ENCODE measurements around the gene TRPV5.
A peak's percentile ranks its signal among the peaks of the same experiment; 100 is the strongest.

Gene TRPV5

DNA sequence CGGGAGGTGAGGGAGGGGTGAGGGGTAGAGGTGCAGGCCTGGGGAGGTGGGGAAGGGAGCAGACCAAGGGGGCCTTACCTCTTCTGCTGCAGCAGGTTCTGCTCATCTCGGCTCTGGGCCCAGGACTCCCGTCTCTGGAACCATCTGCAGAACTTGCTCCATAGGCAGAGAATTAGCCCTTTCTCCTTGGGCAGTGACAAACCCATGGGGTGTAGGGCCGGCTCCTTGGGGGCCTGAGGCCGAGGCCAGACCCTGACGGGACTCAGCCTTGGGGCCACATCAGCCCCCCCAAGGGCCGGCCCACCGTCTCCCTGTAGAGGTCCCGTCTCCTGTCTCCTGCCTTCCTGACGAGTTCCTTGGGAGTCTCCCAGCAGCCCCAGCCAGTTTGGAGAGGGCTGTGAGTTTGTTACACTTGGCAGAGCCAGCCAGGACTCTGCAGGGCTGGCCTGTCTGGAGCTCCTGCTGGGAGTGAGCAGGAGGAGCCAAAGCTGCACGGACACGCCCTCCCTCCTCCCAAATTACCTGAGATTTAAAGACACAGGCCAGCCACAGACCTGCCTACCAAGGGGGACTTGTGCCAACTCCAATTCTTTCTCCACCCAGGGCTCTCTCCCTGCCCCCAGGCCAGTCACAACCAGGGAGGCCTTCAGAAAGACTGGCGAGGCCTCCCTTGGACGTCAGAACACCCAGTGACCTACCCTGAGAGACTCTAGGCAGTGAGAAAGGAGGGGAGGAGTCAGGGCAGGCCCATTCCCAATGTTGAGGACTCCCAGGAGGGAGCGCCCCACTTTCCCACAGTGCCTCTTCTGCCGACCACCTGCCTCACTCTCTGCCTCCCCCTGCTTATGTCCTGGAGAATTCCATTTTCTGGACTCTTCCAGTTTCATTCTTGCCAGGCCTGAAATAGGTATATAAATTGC lies 48.0 kb downstream of the TRPV5 start, which contains the start of gene TRPV6:
TRPV6 (minus strand) TSS at position 435 of the 920 bp plus-strand sequence.
- peak; percentile 85 for DNase-seq (ENCODE audit: low spot score)

DNA sequence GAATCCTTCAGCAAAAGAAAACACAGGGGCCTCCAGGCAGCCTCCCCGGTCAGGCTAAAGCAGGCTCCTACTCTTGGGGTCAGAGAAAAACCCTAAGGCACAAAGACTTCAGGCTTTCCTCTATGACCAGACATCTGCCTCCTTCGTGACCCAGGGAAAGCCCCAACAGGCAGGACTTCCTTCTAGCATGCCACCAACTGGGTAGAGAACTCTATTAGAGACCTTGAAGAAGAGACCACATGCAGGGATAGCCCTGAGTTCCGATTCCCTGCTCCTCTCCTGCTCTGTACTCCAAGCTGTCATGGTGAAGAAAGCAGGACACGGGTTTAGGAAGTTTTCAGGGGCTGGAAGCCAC lies 49.3 kb downstream of the TRPV5 start:
- DNase-seq (ENCODE audit: low spot score): no peak

- no peak for DNase-seq (ENCODE audit: low spot score)
Observed at GRCh38 chr7:142883571-142884285, 49.8 kb downstream of the TRPV5 start.

GRCh38 chr7:142883145-142883544 lies 50.4 kb downstream of the TRPV5 start:
- no peak for DNase-seq (ENCODE audit: low spot score)

- DNase-seq (ENCODE audit: low spot score): no peak
Observed at GRCh38 chr7:142882338-142882678, 51.2 kb downstream of the TRPV5 start.

DNA sequence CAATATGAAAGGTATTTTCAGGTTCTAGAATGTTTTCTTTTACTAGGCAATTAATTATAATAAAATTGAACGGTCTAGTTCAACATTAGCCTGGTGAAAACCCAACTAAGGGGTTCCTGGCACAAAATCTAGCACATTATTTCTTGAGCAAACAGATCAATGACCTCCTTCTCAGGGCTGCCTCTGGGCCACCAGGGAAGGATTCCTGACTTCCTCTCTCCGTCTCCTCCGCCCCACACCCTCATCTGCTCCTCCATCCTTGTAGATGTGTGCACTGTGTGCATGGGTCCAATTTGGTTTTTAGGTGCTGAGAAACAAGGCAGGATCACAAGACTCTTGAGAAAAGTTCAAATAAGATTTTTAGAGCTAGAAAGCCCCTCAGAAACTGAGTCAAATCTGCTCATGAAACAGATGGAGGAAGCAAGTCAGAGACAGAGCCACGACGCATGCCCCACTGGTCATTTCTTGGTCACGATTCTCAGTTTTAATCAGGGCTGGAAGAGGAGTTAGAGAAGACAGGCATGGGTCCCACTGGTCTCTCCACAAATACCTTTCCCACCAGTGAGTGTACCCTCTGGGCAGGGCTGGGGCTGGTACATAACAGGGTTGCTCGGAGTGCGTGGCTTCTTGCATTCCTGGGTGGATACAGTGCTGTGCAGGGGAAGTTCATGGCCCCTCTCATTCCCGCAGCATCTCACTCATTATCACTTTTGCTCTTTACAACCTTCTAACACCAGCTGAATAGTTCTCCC lies 51.8 kb downstream of the TRPV5 start:
- no peak for DNase-seq (ENCODE audit: low spot score)

- DNase-seq (ENCODE audit: low spot score): peak; percentile 85
Observed at GRCh38 chr7:142880876-142881505, 52.6 kb downstream of the TRPV5 start.

DNA sequence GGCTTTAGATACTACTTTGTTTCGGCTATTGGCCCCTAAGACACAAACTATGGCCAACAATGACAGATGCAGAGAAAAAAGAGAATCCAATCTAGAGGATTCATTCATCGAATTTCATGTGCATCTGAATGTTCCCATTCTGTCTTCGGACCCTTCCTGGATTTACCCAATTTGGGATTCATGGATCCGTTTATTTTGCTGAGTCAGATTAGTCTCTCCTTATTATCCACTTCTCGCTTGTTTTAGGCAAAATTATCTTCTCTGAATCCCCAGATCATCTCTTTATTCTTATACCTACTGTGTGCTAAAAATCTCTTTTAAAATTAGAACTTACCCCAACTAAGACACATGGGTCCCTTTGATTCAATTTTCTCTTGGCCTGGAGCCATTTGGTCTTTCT lies 54.5 kb downstream of the TRPV5 start:
- no peak for DNase-seq (ENCODE audit: low spot score)

DNA sequence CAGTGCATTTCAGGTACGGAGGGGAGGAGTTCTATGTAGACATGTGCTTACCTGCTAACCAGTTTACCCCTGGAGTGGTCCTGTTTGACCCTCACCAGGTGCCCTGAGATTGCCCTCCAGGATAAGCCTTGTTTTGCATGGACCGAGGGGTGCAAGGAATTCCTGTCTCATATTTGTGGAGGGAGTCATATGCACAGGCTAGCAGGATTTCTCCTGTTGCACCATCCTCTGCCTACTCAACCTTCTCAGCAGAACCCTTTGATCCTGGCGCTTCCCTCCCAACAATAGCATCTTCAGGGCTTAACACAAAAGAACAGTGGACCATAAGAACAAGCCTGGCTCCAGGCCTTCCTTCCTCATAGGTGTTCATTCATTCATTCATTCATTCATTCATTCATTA lies 55.2 kb downstream of the TRPV5 start:
- DNase-seq (ENCODE audit: low spot score): no peak

DNA sequence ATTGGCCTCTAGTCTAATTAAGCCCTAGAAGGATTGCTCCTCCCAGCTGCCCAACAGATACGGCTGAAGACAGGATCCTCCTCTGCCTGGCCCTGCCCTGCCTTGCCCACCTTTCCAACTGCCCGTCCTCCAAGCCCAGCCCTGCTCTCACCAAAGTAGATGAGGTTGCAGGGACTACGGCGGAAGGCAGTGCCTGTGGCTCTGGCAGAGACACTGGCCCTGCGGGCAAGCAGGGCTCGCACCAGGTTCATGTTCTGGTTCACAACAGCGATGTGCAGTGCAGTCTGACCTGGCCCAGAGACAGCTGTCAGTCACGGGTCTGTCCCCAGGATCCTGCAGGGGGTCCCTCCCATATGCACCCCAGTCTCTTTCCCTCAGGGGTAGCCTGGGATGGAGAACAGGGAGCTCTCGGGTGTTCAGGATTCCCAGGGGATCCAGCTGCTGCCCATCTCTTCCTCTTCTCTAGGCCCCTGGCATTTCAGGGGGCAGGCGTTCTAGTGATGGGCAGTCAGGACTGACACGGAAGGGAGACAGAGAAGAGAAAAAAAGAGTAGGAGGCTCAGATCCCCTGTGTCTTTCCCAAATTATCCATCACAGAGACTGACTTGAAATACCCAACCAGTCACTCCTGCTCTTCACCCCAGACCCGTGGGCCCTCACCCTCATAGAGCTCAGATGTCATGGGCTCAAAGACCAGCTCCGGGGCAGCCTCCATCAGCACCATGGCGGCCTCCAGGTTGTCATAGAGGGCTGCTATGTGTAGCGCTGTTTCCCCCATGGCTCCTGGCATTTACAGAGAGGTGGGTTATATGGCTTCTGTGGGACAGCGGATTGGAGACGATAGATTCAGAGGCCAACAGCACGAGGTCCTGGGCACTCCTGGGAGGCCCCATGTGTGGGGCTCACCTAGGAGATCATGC lies 56.3 kb downstream of the TRPV5 start:
- no peak for DNase-seq (ENCODE audit: low spot score)

DNA sequence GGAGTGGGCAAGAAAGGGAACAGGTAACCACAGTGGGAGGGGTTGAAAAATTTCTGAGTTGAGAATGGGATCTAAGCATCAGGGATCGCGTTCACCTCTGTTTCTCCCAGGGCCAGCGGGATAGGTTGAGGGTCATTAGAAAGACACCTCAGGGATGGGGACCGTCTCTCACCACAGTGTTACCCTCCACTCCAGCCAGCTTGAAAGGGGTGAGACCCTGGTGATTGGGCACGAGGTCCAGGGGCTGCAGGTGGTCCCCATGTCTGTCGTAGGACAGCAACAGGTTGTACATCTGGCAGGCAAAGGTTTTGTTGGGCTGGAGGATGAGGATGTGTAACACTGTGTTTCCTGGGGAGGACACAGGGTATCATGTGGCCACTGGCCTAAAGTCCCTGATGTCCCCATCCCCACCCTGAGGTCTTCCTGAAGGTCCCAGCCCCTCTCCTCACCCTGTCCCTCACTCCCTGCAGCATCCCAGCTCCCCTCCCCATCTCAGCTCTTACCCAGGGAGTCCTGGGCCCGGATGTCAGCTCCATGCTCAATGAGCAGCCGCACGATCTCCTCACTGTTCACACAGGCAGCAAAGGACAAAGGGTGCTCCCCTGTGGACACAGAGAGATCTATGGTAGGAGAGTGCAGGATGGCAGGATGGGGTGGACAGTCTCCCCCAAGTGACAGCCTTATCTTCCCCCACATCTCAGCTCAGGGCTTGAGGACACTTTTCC lies 57.1 kb downstream of the TRPV5 start:
- DNase-seq (ENCODE audit: low spot score): no peak

GRCh38 chr7:142875456-142875855 lies 58.1 kb downstream of the TRPV5 start:
- no peak for DNase-seq (ENCODE audit: low spot score)

DNA sequence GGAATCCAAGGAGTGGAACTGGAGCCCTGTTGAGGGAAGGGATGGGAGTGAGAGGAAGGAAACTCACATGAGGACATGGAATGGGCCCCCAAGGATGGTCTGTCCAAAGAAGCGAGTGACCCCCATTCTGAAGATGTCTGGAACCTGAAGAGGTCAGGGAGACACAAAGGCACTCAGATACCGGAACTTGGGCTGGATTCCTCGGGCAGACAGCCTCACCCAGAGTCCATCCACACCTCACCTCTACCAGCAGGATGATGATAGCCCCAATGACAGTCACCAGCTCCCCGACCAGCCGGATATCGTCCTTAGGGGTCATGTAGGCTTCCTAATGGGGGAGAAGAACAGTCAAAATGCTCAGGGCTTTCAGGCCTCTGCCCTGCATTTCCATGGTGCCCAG lies 58.7 kb downstream of the TRPV5 start:
- DNase-seq (ENCODE audit: low spot score): no peak

DNA sequence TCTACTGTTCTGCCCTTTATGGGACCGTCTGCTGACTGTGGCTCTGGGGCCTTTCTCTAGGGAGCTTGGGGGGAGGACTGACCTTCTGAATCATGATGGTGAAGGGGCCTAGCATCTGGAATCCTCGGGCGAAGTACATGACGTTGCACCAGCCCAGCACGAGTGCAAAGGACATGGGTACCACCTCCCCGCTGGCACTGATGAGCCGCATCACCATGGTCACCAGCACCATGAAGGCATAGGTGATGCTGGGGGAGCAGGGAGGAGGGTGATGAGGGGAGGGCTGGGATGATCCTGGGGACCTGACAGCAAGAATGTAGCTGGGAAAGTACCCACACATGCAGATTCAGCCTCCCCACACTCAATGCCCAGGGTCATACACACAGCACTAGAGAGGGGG lies 59.1 kb downstream of the TRPV5 start:
- DNase-seq (ENCODE audit: low spot score): no peak

- no peak for DNase-seq (ENCODE audit: low spot score)
Observed at GRCh38 chr7:142873871-142874270, 59.7 kb downstream of the TRPV5 start.

DNA sequence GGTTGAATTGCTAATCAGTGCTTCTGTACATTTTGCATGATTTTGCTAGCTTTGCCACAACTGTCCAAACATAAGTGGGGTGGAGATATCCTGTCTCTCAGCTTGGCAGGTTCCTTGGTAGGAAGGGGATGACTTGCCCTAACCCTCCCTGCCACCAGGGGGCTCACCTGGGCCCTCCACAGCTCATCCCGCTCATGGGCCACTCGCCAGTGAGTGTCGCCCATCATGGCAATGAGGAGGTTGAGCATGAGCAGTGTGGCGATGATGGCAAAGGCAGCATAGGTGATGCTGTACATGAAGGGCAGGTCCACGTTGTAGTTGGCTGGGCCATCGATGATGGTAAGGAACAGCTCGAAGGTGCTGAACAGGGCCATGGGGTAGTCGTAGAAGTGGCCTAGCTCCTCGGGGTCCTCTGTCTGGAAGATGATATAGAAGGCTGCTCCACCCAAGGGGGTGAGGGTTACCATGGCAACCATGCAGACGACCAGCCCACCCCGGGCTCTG lies 60.2 kb downstream of the TRPV5 start:
- peak; percentile 72 for DNase-seq (ENCODE audit: low spot score)

- no peak for DNase-seq (ENCODE audit: low spot score)
Observed at GRCh38 chr7:142872106-142872675, 61.4 kb downstream of the TRPV5 start.

DNA sequence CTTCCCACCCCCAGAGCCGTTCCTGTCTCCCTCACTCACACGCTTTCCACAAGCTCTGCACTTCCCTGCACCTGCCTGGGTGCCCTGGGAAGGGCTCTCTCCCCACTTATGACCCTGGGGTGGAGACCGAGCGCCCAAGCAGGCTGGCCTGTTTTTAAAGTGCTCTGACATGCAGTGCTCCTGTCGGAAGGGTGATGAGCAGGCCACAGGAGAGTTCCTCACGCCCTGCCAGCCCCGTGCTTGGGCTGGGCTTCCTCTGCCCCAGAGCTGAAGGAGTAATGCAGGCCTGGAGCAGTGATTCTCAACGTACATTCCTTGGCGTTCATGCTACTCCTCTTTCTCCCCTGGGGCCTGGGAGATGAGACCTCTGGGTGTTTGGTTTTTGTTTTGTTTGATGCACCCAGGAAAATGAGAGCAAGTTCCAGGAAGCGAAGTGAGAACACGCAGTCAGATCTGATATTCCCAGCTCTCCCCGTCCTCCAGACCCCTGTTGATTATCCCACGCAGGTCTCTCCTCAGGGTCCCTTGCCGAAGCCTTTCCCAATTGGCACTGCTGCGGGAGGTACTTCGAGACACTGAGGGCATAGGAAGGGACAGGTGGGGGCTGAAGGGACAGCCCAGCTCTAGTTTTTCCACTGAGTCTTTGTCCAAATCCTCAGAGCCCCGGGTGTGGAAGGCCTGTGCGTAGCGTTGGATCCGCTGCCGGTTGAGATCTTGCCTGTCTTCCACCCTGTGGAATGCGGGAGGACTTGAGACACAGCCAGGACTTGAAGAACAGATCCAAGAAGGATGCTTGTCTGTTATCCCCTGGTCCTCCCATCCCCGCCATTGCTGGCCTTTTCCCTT lies 62.1 kb downstream of the TRPV5 start:
- no peak for DNase-seq (ENCODE audit: low spot score)

All from iPS-NIHi11 (cell line).